WTC11 (cell line): ENCODE measurements around the gene LHPP. TPM values are rescaled to one million over a fixed set of nuclear protein-coding genes. Genes with fewer than 3 reads are reported as not detected.

Experiments
- ATAC-seq: fragments of 200-7000 bp; cut with Tn5 transposase; 2 replicates; pipeline ENCODE4 v1.10.0; 2021; ENCODE audit warnings: mild to moderate bottlenecking, moderate library complexity
- CTCF ChIA-PET: fragments of 300-600 bp; sonication (Branson Sonifier 250); formaldehyde crosslinking; loops from one replicate; lab custom pipeline; 2021; ENCODE audit warnings: antibody characterized with exemption; lab: Charles Lee
- POLR2A ChIA-PET: fragments of 350-600 bp; sonication (Branson Sonifier 250); formaldehyde crosslinking; loops from one replicate; lab custom pipeline; 2021; ENCODE audit warnings: antibody characterized with exemption; lab: Charles Lee
- DNase-seq: peaks from one replicate; pipeline ENCODE4 v3.0.0; 2021; ENCODE audit warnings: low spot score
- H3K27ac Mint-ChIP-seq: 2 replicates; pipeline ENCODE4 v1.8.0; 2021; ENCODE audit warnings: mixed read lengths
- H3K27me3 Mint-ChIP-seq: 2 replicates; pipeline ENCODE4 v1.8.0; 2021; ENCODE audit warnings: low read depth, mild to moderate bottlenecking, moderate library complexity, mixed read lengths
- H3K36me3 Mint-ChIP-seq: 2 replicates; pipeline ENCODE4 v1.8.0; 2021; ENCODE audit warnings: mixed read lengths
- H3K4me1 Mint-ChIP-seq: 2 replicates; pipeline ENCODE4 v1.8.0; 2022; ENCODE audit warnings: mixed read lengths
- H3K4me3 Mint-ChIP-seq: 2 replicates; pipeline ENCODE4 v1.8.0; 2021; ENCODE audit warnings: mild to moderate bottlenecking, moderate library complexity, mixed read lengths
- H3K9me3 Mint-ChIP-seq: 2 replicates; pipeline ENCODE4 v1.8.0; 2021; ENCODE audit warnings: mixed read lengths
- ETV6 ChIP-seq: sonication (generic); formaldehyde crosslinking; IDR thresholded peaks from 2 replicates; pipeline ENCODE4 v1.8.1; 2022; ENCODE audit warnings: mild to moderate bottlenecking, missing genetic modification reagents
- FOXK1 ChIP-seq: sonication (generic); formaldehyde crosslinking; IDR thresholded peaks from 2 replicates; pipeline ENCODE4 v1.8.0; 2022; ENCODE audit warnings: mild to moderate bottlenecking, moderate library complexity, missing genetic modification reagents
- FOXP1 ChIP-seq: sonication (generic); formaldehyde crosslinking; IDR thresholded peaks from 2 replicates; pipeline ENCODE4 v1.8.0; 2022; ENCODE audit warnings: missing genetic modification reagents, mild to moderate bottlenecking, moderate library complexity, borderline replicate concordance
- MLX ChIP-seq: sonication (generic); formaldehyde crosslinking; IDR thresholded peaks from 2 replicates; pipeline ENCODE4 v1.8.1; 2023; ENCODE audit warnings: mild to moderate bottlenecking, missing genetic modification reagents, moderate library complexity
- MXD4 ChIP-seq: fragments of 250-450 bp; sonication (Bioruptor Pico); IDR thresholded peaks from 2 replicates; pipeline ENCODE4 v1.8.0; 2021; ENCODE audit warnings: mild to moderate bottlenecking, moderate library complexity, borderline replicate concordance
- NR2C2 ChIP-seq: sonication (generic); formaldehyde crosslinking; IDR thresholded peaks from 2 replicates; pipeline ENCODE4 v1.8.0; 2022; ENCODE audit warnings: mild to moderate bottlenecking, missing genetic modification reagents
- PREB ChIP-seq: sonication (generic); formaldehyde crosslinking; IDR thresholded peaks from 2 replicates; pipeline ENCODE4 v1.8.1; 2022; ENCODE audit warnings: mild to moderate bottlenecking, missing genetic modification reagents, moderate library complexity, borderline replicate concordance
- RELA ChIP-seq: sonication (generic); formaldehyde crosslinking; IDR thresholded peaks from 2 replicates; pipeline ENCODE4 v1.8.1; 2022; ENCODE audit warnings: missing genetic modification reagents, mild to moderate bottlenecking, borderline replicate concordance
- RORB ChIP-seq: fragments of 250-450 bp; sonication (Bioruptor Pico); IDR thresholded peaks from 2 replicates; pipeline ENCODE4 v1.9.0; 2021; ENCODE audit warnings: mild to moderate bottlenecking
- TEAD4 ChIP-seq: sonication (generic); formaldehyde crosslinking; IDR thresholded peaks from 2 replicates; pipeline ENCODE4 v1.8.0; 2022; ENCODE audit warnings: mild to moderate bottlenecking, missing genetic modification reagents
- ZNF121 ChIP-seq: sonication (generic); formaldehyde crosslinking; IDR thresholded peaks from 2 replicates; pipeline ENCODE4 v1.8.0; 2023; ENCODE audit warnings: missing genetic modification reagents
- ZNF232 ChIP-seq: sonication (generic); formaldehyde crosslinking; IDR thresholded peaks from 2 replicates; pipeline ENCODE4 v1.8.0; 2022; ENCODE audit warnings: mild to moderate bottlenecking, missing genetic modification reagents
- ZNF281 ChIP-seq: sonication (generic); formaldehyde crosslinking; IDR thresholded peaks from 2 replicates; pipeline ENCODE4 v1.8.0; 2023; ENCODE audit warnings: mild to moderate bottlenecking, missing genetic modification reagents
- ZNF317 ChIP-seq: sonication (generic); formaldehyde crosslinking; IDR thresholded peaks from 2 replicates; pipeline ENCODE4 v1.8.1; 2023; ENCODE audit warnings: low read depth, mild to moderate bottlenecking, moderate library complexity, missing genetic modification reagents, borderline replicate concordance
- total RNA-seq: library from RNA; stranded (reverse); gene quantifications from 3 replicates; pipeline ENCODE4 v1.2.3, GENCODE V29; 2021
- TF ChIP-seq, protein P1 (sequence below): fragments of 250-450 bp; sonication (Bioruptor Pico); IDR thresholded peaks from 2 replicates; pipeline ENCODE4 v1.8.0; 2021; ENCODE audit warnings: mild to moderate bottlenecking
- TF ChIP-seq, protein P2 (sequence below): sonication (generic); formaldehyde crosslinking; conservative IDR thresholded peaks from 2 replicates; pipeline ENCODE4 v1.8.1; 2022; ENCODE audit warnings: mild to moderate bottlenecking, missing genetic modification reagents
- TF ChIP-seq, protein P3 (sequence below): fragments of 250-450 bp; sonication (Bioruptor Pico); conservative IDR thresholded peaks from 2 replicates; pipeline ENCODE4 v1.9.0; 2021; ENCODE audit warnings: mild to moderate bottlenecking
- TF ChIP-seq, protein P4 (sequence below): sonication (generic); formaldehyde crosslinking; IDR thresholded peaks from 2 replicates; pipeline ENCODE4 v1.8.0; 2022; ENCODE audit warnings: mild to moderate bottlenecking, missing genetic modification reagents
- TF ChIP-seq, protein P5 (sequence below): fragments of 200-600 bp; IDR thresholded peaks from 2 replicates; pipeline ENCODE4 v1.8.0; 2022; ENCODE audit warnings: antibody characterized with exemption

The LHPP gene
- total RNA-seq, 1 experiment from 2014 or later, result 33.2 TPM

- TF ChIP-seq, protein P1, sequence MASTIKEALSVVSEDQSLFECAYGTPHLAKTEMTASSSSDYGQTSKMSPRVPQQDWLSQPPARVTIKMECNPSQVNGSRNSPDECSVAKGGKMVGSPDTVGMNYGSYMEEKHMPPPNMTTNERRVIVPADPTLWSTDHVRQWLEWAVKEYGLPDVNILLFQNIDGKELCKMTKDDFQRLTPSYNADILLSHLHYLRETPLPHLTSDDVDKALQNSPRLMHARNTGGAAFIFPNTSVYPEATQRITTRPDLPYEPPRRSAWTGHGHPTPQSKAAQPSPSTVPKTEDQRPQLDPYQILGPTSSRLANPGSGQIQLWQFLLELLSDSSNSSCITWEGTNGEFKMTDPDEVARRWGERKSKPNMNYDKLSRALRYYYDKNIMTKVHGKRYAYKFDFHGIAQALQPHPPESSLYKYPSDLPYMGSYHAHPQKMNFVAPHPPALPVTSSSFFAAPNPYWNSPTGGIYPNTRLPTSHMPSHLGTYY (CRISPR knock-in tag), result no peak
- TF ChIP-seq ZNF281 (no peak), FOXP1 (CRISPR knock-in tag) (no peak), ZNF121 (CRISPR knock-in tag) (no peak), FOXK1 (CRISPR knock-in tag) (no peak)
- TF ChIP-seq, protein P2, sequence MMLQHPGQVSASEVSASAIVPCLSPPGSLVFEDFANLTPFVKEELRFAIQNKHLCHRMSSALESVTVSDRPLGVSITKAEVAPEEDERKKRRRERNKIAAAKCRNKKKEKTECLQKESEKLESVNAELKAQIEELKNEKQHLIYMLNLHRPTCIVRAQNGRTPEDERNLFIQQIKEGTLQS (CRISPR knock-in tag), result no peak
Observed at GRCh38 chr10:124423813-124424212, 37.8 kb upstream of the LHPP start (continued).

DNA sequence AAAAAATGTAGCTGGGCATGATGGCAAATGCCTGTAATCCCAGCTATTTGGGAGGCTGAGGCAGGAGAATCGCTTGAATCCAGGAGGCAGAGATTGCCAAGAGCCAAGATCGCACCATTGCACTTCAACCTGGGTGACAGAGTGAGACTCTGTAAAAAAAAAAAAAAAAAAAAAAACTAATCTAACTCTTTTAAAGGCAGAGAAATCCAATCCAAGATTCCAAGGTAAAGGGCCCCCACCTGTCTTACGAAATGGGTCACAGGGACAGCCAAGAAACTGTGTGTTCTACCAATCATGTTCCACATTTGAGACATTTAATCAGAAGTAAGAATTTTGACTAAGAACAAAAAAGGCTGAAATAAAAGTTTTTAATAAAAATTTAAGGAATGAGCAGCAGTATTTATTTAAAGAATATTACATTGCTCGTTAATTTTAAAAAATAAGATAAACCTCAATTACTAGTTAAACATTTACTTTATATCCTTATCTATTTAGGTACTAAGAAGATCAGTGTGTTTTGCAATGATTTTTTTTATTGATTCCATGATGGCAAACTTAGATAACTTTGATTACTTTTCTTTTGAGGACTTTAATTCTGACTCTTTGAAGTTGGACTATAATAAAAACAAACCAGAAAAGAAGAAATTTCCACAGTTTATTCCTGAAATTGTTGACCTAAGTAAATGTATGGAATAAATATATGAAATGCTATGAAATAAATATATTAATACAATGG lies 36.2 kb upstream of the LHPP start:
- Mint-ChIP-seq H3K27me3 (peaks cover 7% of the 10 kb centered on the region), H3K4me1 (peaks cover 42% of the 10 kb centered on the region), H3K27ac (no peak overlapping the region), H3K9me3 (no peaks in the 10 kb centered on the region), H3K4me3 (no peak overlapping the region), H3K36me3 (no peaks in the 10 kb centered on the region)
- POLR2A ChIA-PET, result no interaction called here
- CTCF ChIA-PET, result interaction anchor here (1.0 kb wide), 1 partner anchor 22 kb away, joined by 3 read pairs; no protein-coding TSS in a partner anchor
- TF ChIP-seq ZNF232 (CRISPR knock-in tag), result no peak
- no peak for TF ChIP-seq MLX
- no peak for TF ChIP-seq MXD4 (CRISPR knock-in tag)
- ATAC-seq, result no peak
- DNase-seq, result no peak

DNA sequence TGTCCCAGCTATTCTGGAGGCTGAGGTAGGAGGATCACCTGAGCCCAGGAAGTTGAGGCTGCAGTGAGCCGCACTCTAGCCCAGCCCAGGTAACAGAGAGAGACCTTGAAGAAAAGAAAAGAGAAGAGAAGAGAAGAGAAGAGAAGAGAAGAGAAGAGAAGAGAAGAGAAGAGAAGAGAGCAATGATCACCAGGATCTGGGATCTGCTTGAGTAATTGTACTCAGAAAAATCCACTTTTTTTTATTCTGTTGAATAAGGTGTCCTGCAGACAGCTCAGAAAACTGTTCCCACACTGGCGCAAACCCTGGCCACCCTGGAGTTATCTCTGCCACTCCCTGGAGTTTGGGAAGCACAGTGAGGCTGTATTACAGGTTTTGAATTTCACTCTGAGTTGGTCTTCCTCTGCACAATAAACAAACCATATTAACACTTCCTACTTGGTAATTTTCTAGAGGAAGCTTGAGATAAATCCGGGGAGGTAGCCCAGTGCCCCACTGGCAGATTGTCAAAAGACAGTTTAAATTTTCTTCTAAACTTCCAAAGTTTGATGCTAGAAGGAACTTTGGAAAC lies 33.3 kb upstream of the LHPP start:
- H3K36me3 Mint-ChIP-seq, result no peaks in the 10 kb centered on the region
- TF ChIP-seq ZNF317 (CRISPR knock-in tag) (no peak), RORB (no peak), TEAD4 (CRISPR knock-in tag) (no peak), PREB (CRISPR knock-in tag) (no peak), NR2C2 (no peak), ETV6 (CRISPR knock-in tag) (no peak), RELA (no peak)
- TF ChIP-seq, protein P3, sequence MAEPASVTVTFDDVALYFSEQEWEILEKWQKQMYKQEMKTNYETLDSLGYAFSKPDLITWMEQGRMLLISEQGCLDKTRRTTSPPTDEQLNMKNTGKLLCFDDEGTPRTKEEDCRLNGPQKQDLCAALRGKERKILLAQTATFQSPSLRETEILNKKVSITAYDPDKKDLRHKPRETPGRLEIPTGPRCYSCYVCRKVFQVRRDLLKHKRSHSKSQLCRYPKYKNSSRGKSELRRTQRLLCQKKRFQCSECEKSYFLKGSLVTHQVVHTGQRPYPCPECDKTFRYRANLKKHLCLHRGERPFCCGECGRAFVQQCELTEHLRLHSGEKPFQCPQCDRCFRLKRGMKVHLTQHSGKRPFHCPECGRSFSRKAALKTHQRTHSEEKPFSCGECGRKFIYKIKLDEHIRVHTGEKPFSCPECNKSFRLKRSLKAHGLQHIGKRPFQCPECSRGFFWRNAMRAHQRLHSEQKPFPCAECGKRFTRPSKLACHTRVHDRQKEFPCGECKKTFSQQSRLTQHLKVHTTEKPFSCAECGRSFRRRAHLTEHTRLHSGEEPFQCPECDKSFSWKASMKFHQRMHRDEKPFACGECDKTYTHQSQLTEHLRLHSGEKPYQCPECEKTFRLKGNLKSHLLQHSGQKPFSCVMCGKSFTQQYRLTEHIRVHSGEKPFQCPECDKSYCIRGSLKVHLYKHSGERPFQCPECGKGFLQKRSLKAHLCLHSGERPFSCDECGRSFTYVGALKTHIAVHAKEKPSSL, result no peak
- TF ChIP-seq, protein P1 (CRISPR knock-in tag), result no peak
- TF ChIP-seq, protein P4, sequence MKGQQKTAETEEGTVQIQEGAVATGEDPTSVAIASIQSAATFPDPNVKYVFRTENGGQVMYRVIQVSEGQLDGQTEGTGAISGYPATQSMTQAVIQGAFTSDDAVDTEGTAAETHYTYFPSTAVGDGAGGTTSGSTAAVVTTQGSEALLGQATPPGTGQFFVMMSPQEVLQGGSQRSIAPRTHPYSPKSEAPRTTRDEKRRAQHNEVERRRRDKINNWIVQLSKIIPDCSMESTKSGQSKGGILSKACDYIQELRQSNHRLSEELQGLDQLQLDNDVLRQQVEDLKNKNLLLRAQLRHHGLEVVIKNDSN (CRISPR knock-in tag), result no peak
- TF ChIP-seq, protein P5, sequence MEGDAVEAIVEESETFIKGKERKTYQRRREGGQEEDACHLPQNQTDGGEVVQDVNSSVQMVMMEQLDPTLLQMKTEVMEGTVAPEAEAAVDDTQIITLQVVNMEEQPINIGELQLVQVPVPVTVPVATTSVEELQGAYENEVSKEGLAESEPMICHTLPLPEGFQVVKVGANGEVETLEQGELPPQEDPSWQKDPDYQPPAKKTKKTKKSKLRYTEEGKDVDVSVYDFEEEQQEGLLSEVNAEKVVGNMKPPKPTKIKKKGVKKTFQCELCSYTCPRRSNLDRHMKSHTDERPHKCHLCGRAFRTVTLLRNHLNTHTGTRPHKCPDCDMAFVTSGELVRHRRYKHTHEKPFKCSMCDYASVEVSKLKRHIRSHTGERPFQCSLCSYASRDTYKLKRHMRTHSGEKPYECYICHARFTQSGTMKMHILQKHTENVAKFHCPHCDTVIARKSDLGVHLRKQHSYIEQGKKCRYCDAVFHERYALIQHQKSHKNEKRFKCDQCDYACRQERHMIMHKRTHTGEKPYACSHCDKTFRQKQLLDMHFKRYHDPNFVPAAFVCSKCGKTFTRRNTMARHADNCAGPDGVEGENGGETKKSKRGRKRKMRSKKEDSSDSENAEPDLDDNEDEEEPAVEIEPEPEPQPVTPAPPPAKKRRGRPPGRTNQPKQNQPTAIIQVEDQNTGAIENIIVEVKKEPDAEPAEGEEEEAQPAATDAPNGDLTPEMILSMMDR, result no peak

More for the DNA sequence above, 33.3 kb upstream of the LHPP start:
- CTCF ChIA-PET, result interaction anchor here (1.0 to 2.1 kb wide), 4 partner anchors 9 to 34 kb away, joined by 3 to 8 read pairs (median 6); partner anchors contain the start of genes LHPP and OAT
- POLR2A ChIA-PET, result no interaction called here
- H3K4me1 Mint-ChIP-seq, result peaks cover 32% of the 10 kb centered on the region
- DNase-seq, result no peak
- H3K27me3 Mint-ChIP-seq, result no peaks in the 10 kb centered on the region; the same call in 1 of the 2 replicates
- no peak overlapping the region for H3K27ac Mint-ChIP-seq
- no peak for ATAC-seq
- H3K9me3 Mint-ChIP-seq, result no peaks in the 10 kb centered on the region
- no peak overlapping the region for H3K4me3 Mint-ChIP-seq
